Gastrocnemius medialis (tissue), 4 donors: Measurements from ENCODE around the gene TMEM272. TPM values are rescaled to one million over a fixed set of nuclear protein-coding genes. Genes with fewer than 3 reads are reported as not detected.
A peak's percentile ranks its signal among the peaks of the same experiment; 100 is the strongest.

Experiments used
- ATAC-seq, 2 donors: fragments of 150-250 bp; one replicate each; pipeline ENCODE4 v1.9.1; 2016
- DNase-seq, 2 donors: peaks; one replicate each; pipeline ENCODE4 v3.0.0-alpha.2; 2019
- H3K27ac ChIP-seq, 4 donors: fragments of 200-600 bp; sonication (generic); 1 replicate in 1 of 4; 2 replicates in 3 of 4; pipeline ENCODE4 v1.5.1; 2016 to 2018; ENCODE audit warnings: mild to moderate bottlenecking in 2 of 4, moderate library complexity in 1 of 4
- H3K27me3 ChIP-seq, 3 donors: fragments of 200-600 bp; sonication (generic) in 2 of 3; 1 replicate in 1 of 3; 2 replicates in 2 of 3; pipeline versions ENCODE4 v1.5.1 to v1.6.0; 2016 to 2019; ENCODE audit warnings: mild to moderate bottlenecking in 1 of 3, moderate library complexity in 1 of 3
- H3K36me3 ChIP-seq, 2 donors: fragments of 200-600 bp; sonication (generic) in 1 of 2; one replicate each; pipeline ENCODE4 v1.5.1; 2017 to 2018
- H3K4me1 ChIP-seq, 2 donors: fragments of 200-600 bp; sonication (generic) in 1 of 2; one replicate each; pipeline ENCODE4 v1.5.1; 2016 to 2017; ENCODE audit warnings: mild to moderate bottlenecking in 2 of 2
- H3K4me3 ChIP-seq, 4 donors: fragments of 200-600 bp; sonication (generic) in 3 of 4; 1 replicate in 1 of 4; 2 replicates in 3 of 4; pipeline ENCODE4 v1.5.1; 2016 to 2019; ENCODE audit warnings: mild to moderate bottlenecking in 2 of 4
- H3K9me3 ChIP-seq, 3 donors: fragments of 200-600 bp; sonication (generic) in 2 of 3; 1 replicate in 1 of 3; 2 replicates in 2 of 3; pipeline ENCODE4 v1.5.1; 2016 to 2019
- POLR2A ChIP-seq, 2 donors: fragments of 450-650 bp; IDR thresholded peaks; one replicate each; pipeline ENCODE4 v1.6.1; 2017; ENCODE audit warnings: antibody characterized with exemption in 2 of 2, mild to moderate bottlenecking in 2 of 2, moderate library complexity in 2 of 2
- in situ Hi-C, 4 donors: fragments of 200-750 bp; cut with MboI; loops; one replicate each; pipeline versions ENCODE4 v1.15.0 to v1.8.0; 2017; ENCODE audit warnings: low sequenced_read_pairs in 4 of 4
- intact Hi-C: fragments of 100-400 bp; cut with DNase I; formaldehyde crosslinking; loops from one replicate; pipeline ENCODE4 v1.15.1; 2023; ENCODE audit warnings: low total_unique reads
- total RNA-seq, 4 donors: library from RNA; depleted of rRNA; stranded (reverse); fragments of >200 nt; gene quantifications; one replicate each; pipeline versions ENCODE4 v1.1.0 to v1.2.3, GENCODE V29; 2016
- TF ChIP-seq, protein P1 (sequence below), 5 experiments: fragments of 450-650 bp in 3 of 5; fragments of 200-600 bp in 2 of 5; sonication (generic) in 2 of 5; IDR thresholded peaks in 4 of 5; conservative IDR thresholded peaks in 1 of 5; 1 replicate in 4 of 5; 2 replicates in 1 of 5; pipeline ENCODE4 v1.5.1; 2016 to 2019; ENCODE audit warnings: antibody characterized with exemption in 5 of 5, mild to moderate bottlenecking in 3 of 5, moderate library complexity in 3 of 5

The TMEM272 gene
- total RNA-seq, 4 donors from 2014 or later = 0.20 to 0.41 (median 0.27) TPM; not detected in 1

DNA sequence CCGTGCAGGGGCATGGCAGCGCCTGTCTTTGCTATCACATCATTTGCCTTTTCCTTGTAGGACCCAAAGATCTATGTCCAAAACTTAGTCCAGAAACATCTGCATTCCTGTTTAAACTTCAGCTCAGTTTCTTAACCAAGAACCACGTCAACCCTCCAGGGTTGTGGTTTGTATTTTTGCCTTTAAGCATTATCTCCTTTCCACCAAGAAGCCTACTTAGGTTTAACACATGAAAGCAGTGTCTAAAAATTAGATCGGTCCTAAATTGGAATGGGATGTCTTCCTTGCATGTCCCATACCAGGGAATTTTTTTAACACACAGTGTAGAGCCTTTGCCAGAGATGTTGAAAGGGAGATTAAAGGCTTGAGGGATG is 79.8 kb downstream of the TMEM272 start:
- ATAC-seq (no peak), DNase-seq (no peak)
- H3K27ac ChIP-seq = peak overlapping the region; percentile 52 to 71 (median 60)
- H3K27me3 ChIP-seq = no peaks in the 10 kb centered on the region
- intact Hi-C loops = no loop called here
- no peak overlapping the region for H3K4me3 ChIP-seq
- no peaks in the 10 kb centered on the region for H3K9me3 ChIP-seq
- H3K36me3 ChIP-seq = no peaks in the 10 kb centered on the region
- in situ Hi-C loops = no loop called here
- peaks cover 7 to 13% of the 10 kb centered on the region in 2 donors for H3K4me1 ChIP-seq
- TF ChIP-seq, protein P1, sequence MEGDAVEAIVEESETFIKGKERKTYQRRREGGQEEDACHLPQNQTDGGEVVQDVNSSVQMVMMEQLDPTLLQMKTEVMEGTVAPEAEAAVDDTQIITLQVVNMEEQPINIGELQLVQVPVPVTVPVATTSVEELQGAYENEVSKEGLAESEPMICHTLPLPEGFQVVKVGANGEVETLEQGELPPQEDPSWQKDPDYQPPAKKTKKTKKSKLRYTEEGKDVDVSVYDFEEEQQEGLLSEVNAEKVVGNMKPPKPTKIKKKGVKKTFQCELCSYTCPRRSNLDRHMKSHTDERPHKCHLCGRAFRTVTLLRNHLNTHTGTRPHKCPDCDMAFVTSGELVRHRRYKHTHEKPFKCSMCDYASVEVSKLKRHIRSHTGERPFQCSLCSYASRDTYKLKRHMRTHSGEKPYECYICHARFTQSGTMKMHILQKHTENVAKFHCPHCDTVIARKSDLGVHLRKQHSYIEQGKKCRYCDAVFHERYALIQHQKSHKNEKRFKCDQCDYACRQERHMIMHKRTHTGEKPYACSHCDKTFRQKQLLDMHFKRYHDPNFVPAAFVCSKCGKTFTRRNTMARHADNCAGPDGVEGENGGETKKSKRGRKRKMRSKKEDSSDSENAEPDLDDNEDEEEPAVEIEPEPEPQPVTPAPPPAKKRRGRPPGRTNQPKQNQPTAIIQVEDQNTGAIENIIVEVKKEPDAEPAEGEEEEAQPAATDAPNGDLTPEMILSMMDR (IDR thresholded peaks at IDR 0.05 in 4 of 5, conservative IDR thresholded peaks at IDR 0.05 in 1 of 5) = no peak
- no peak for TF ChIP-seq POLR2A (IDR thresholded peaks at IDR 0.05)

- Histone ChIP-seq H3K27ac (peak overlapping the region; percentile 52 to 71 (median 60)), H3K36me3 (no peaks in the 10 kb centered on the region), H3K27me3 (no peaks in the 10 kb centered on the region), H3K9me3 (no peaks in the 10 kb centered on the region), H3K4me1 (peaks cover 4 to 8% of the 10 kb centered on the region in 2 donors), H3K4me3 (no peak overlapping the region)
- intact Hi-C loops = no loop called here
- in situ Hi-C loops = no loop called here
- TF ChIP-seq, protein P1 (IDR thresholded peaks at IDR 0.05 in 4 of 5, conservative IDR thresholded peaks at IDR 0.05 in 1 of 5) = no peak
- TF ChIP-seq POLR2A (IDR thresholded peaks at IDR 0.05) = peak in 1 of 2 donors; percentile 22
- DNase-seq (peak; percentile 61 to 74), ATAC-seq (peak; percentile 69 to 86)
Observed at GRCh38 chr13:51764184-51765141, 80.5 kb downstream of the TMEM272 start.

- no peaks in the 10 kb centered on the region for H3K4me1 ChIP-seq
- DNase-seq = no peak
- H3K4me3 ChIP-seq = no peak overlapping the region
- no peak for ATAC-seq
- no peaks in the 10 kb centered on the region for H3K9me3 ChIP-seq
- peak overlapping the region in 3 of 4 donors; percentile 55 to 71 (median 64) for H3K27ac ChIP-seq
- in situ Hi-C loops = no loop called here
- TF ChIP-seq, protein P1 (IDR thresholded peaks at IDR 0.05 in 4 of 5, conservative IDR thresholded peaks at IDR 0.05 in 1 of 5) = no peak
- no peak for TF ChIP-seq POLR2A (IDR thresholded peaks at IDR 0.05)
- intact Hi-C loops = no loop called here
- no peaks in the 10 kb centered on the region for H3K27me3 ChIP-seq
- H3K36me3 ChIP-seq = no peaks in the 10 kb centered on the region
Observed at GRCh38 chr13:51763486-51763885, 81.5 kb downstream of the TMEM272 start.

Other genes with a start within 250 kb of the TMEM272 start
- 1 to 10 TPM; 1.8 to 6.0 (median 4.7) TPM for gene DHRS12, start 41.0 kb downstream of the TMEM272 start, total RNA-seq
- not detected for gene CCDC70, start 16.8 kb upstream of the TMEM272 start, total RNA-seq
- gene ATP7B, start 166.3 kb upstream of the TMEM272 start, total RNA-seq = 1 to 10 TPM; 1.6 to 3.3 (median 2.6) TPM
- 10 to 100 TPM in 2 of 4 donors, 1 to 10 TPM in 2; 8.9 to 14.2 (median 10.1) TPM for gene ALG11, start 167.2 kb upstream of the TMEM272 start, total RNA-seq
- 10 to 100 TPM in 2 of 4 donors, 1 to 10 TPM in 2; 8.1 to 11.4 (median 9.5) TPM for gene UTP14C, start 179.5 kb upstream of the TMEM272 start, total RNA-seq